ENCODE measurements around the gene PACRG. TPM values are rescaled to one million over a fixed set of nuclear protein-coding genes. Genes with fewer than 3 reads are reported as not detected.

PACRG gene
- total and polyA plus RNA-seq, 2 of the 4 experiments (the other 2 are of a cell fraction), result not detected

DNA sequence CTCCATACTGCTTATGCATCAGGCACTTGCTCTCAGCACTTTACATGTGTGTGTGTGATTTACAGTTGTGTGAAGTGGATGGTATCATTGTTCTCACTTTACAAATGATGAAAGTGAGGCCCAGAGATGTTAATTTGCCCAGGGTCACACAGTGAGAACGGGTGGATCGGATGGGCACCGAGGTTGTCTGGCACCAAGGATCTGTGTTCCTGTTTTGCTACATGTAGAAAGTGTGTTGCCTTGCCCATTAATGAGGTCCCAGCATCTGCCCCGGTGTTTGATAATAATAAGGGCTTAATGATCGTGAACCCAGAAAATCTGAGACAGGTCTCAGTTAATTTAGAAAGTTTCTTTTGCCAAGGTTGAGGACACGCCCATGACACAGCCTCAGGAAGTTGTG is 470.6 kb downstream of the PACRG start:
- H2AFZ ChIP-seq (replicated peaks; ENCODE audit: low read length, poor library complexity), result no peak overlapping the region
- H4K91ac ChIP-seq (ENCODE audit: insufficient read depth, low read depth, low read length), result no peak overlapping the region
- H4K8ac ChIP-seq (ENCODE audit: low read depth in 2 of 2, low read length in 2 of 2), result no peak overlapping the region
- no peaks in the 10 kb centered on the region for H4K20me1 ChIP-seq (ENCODE audit: insufficient read depth, low read length)
- no peak overlapping the region for H3K4ac ChIP-seq (ENCODE audit: low read depth, low read length)
- no peaks in the 10 kb centered on the region for H3K36me3 ChIP-seq (ENCODE audit: control insufficient read depth, insufficient read depth, low read length)
- no peak overlapping the region for H2AK5ac ChIP-seq (ENCODE audit: low read depth, low read length)
- no peak for DNase-seq
- BruUV-seq (replicated peaks), result no TSS peak
- no peak overlapping the region for H2AK9ac ChIP-seq (replicated peaks; ENCODE audit: low read depth, low read length, poor library complexity)
- no peaks in the 10 kb centered on the region for H3K4me1 ChIP-seq (ENCODE audit: control insufficient read depth, insufficient read depth, low read length)
- no peak overlapping the region for H3K9ac ChIP-seq (ENCODE audit: low read depth, low read length)
- H2BK20ac ChIP-seq (ENCODE audit: low read depth, low read length), result no peak overlapping the region
- ChIA-PET CTCF (no interaction called here), POLR2A (ENCODE audit: unreplicated experiment) (no interaction called here)
- H2BK120ac ChIP-seq (ENCODE audit: low read depth, low read length), result no peak overlapping the region
- H3K9me3 ChIP-seq (ENCODE audit: control insufficient read depth, insufficient read depth, low read length), result peaks cover 34% of the 10 kb centered on the region
- no peak for ATAC-seq (ENCODE audit: low read depth)
- H3K23ac ChIP-seq (ENCODE audit: low read depth, low read length), result no peak overlapping the region
- no peak overlapping the region for H3K4me3 ChIP-seq (ENCODE audit: insufficient read depth, low read depth, low read length)
- H3K56ac ChIP-seq (ENCODE audit: extremely low read depth, insufficient read depth, low read length), result no peak overlapping the region
- intact Hi-C loops (cut with micrococcal nuclease) (no loop called here), in situ Hi-C loops (cut with MboI; ENCODE audit: low sequenced_read_pairs) (no loop called here), dilution Hi-C loops (cut with HindIII; ENCODE audit: low sequenced_read_pairs, unreplicated experiment) (no loop called here)
- no peaks in the 10 kb centered on the region for H3K9me1 ChIP-seq (ENCODE audit: insufficient read depth, low read length)
- no peaks in the 10 kb centered on the region for H3K27me3 ChIP-seq (ENCODE audit: control insufficient read depth, insufficient read depth, low read length)
- H3K18ac ChIP-seq (ENCODE audit: low read depth, low read length), result no peak overlapping the region
- H3K14ac ChIP-seq (replicated peaks; ENCODE audit: low read depth, low read length), result no peak overlapping the region
- H3K79me1 ChIP-seq (ENCODE audit: low read depth in 1 of 2, low read length in 2 of 2), result no peaks in the 10 kb centered on the region
- no peak overlapping the region for H3K4me2 ChIP-seq (ENCODE audit: low read depth, low read length)
- 48% methylated on average over 6 of the region's 6 CpGs; no CpG with 5 or more reads in 1 of the 2 experiments for WGBS, 2 experiments (ENCODE audit: extremely low coverage in 2 of 2, insufficient read length in 1 of 2)
- TF ChIP-seq MAZ (IDR thresholded peaks at IDR 0.05; ENCODE audit: borderline replicate concordance, low read depth, low read length) (no peak), MAFK (IDR thresholded peaks at IDR 0.05; ENCODE audit: low read depth, low read length) (no peak), MXI1 (IDR thresholded peaks at IDR 0.05; ENCODE audit: borderline replicate concordance, low read depth, low read length) (no peak), CHD1 (IDR thresholded peaks at IDR 0.05; ENCODE audit: low read depth, low read length) (no peak), CEBPB (IDR thresholded peaks at IDR 0.05; ENCODE audit: low read depth, low read length) (no peak), SMC3 (IDR thresholded peaks at IDR 0.05; ENCODE audit: low read depth, low read length) (no peak), CTCF (conservative IDR thresholded peaks at IDR 0.05; ENCODE audit: low read depth, low read length) (no peak), RFX5 (IDR thresholded peaks at IDR 0.05; ENCODE audit: low read depth, low read length) (no peak), RAD21 (IDR thresholded peaks at IDR 0.05; ENCODE audit: low read length) (no peak), FOS (IDR thresholded peaks at IDR 0.05; ENCODE audit: low read depth, low read length) (no peak), POLR2A (IDR thresholded peaks at IDR 0.05; ENCODE audit: low read depth, low read length) (no peak), BHLHE40 (IDR thresholded peaks at IDR 0.05; ENCODE audit: low read depth, low read length) (no peak), ELK1 (IDR thresholded peaks at IDR 0.05; ENCODE audit: borderline replicate concordance, low read depth, low read length) (no peak), RCOR1 (IDR thresholded peaks at IDR 0.05; ENCODE audit: insufficient replicate concordance, low read length) (no peak), NFE2L2 (IDR thresholded peaks at IDR 0.05; ENCODE audit: low read depth, low read length) (no peak)
- TF ChIP-seq, protein P1, sequence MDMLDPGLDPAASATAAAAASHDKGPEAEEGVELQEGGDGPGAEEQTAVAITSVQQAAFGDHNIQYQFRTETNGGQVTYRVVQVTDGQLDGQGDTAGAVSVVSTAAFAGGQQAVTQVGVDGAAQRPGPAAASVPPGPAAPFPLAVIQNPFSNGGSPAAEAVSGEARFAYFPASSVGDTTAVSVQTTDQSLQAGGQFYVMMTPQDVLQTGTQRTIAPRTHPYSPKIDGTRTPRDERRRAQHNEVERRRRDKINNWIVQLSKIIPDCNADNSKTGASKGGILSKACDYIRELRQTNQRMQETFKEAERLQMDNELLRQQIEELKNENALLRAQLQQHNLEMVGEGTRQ (IDR thresholded peaks at IDR 0.05; ENCODE audit: low read depth, low read length), result no peak
- no peak overlapping the region for H2BK5ac ChIP-seq (ENCODE audit: low read depth, low read length, poor library complexity, severe bottlenecking)
- no peak overlapping the region for H3K27ac ChIP-seq (ENCODE audit: insufficient read depth, low read length)
- no peak overlapping the region for H2BK15ac ChIP-seq (ENCODE audit: low read depth, low read length)
- no peak overlapping the region for H4K5ac ChIP-seq (ENCODE audit: low read depth, low read length)
